Memory B cell (primary cell): ENCODE measurements around the gene MIGA2.
A peak's percentile ranks its signal among the peaks of the same experiment; 100 is the strongest.

Source experiments
- ATAC-seq: fragments of 150-1000 bp; cut with Tn5 transposase; 2 replicates; pipeline ENCODE4 v1.10.0; 2021; ENCODE audit warnings: low read depth, mild to moderate bottlenecking, moderate library complexity
- DNase-seq, 2 donors: peaks; one replicate each; pipeline ENCODE4 v3.0.0; 2022; ENCODE audit warnings: low spot score in 2 of 2
- H3K27ac Mint-ChIP-seq: one replicate; pipeline ENCODE4 v1.8.0; 2022; ENCODE audit warnings: mild to moderate bottlenecking, moderate library complexity, mixed read lengths
- H3K27me3 Mint-ChIP-seq: one replicate; pipeline ENCODE4 v1.8.0; 2022; ENCODE audit warnings: mixed read lengths
- H3K36me3 Mint-ChIP-seq: one replicate; pipeline ENCODE4 v1.8.0; 2022; ENCODE audit warnings: mild to moderate bottlenecking, mixed read lengths
- H3K4me1 Mint-ChIP-seq: one replicate; pipeline ENCODE4 v1.8.0; 2022; ENCODE audit warnings: mixed read lengths
- H3K4me3 Mint-ChIP-seq: one replicate; pipeline ENCODE4 v1.8.0; 2022; ENCODE audit warnings: mild to moderate bottlenecking, moderate library complexity, mixed read lengths
- H3K9me3 Mint-ChIP-seq: one replicate; pipeline ENCODE4 v1.8.0; 2022; ENCODE audit warnings: mixed read lengths

The MIGA2 gene

GRCh38 chr9:129100383-129101169, 64.2 kb downstream of the MIGA2 start:
- Mint-ChIP-seq H3K27ac (no peak overlapping the region), H3K36me3 (no peaks in the 10 kb centered on the region), H3K27me3 (peaks cover 2% of the 10 kb centered on the region), H3K4me3 (no peak overlapping the region), H3K4me1 (peaks cover 2% of the 10 kb centered on the region), H3K9me3 (no peaks in the 10 kb centered on the region)
- DNase-seq, result no peak
- no peak for ATAC-seq

GRCh38 chr9:129101279-129101678, 64.9 kb downstream of the MIGA2 start:
- H3K27ac Mint-ChIP-seq, result no peak overlapping the region
- H3K4me3 Mint-ChIP-seq, result no peak overlapping the region
- DNase-seq, result no peak
- H3K36me3 Mint-ChIP-seq, result no peaks in the 10 kb centered on the region
- peaks cover 2% of the 10 kb centered on the region for H3K27me3 Mint-ChIP-seq
- H3K4me1 Mint-ChIP-seq, result peaks cover 2% of the 10 kb centered on the region
- no peaks in the 10 kb centered on the region for H3K9me3 Mint-ChIP-seq
- no peak for ATAC-seq

- Mint-ChIP-seq H3K9me3 (no peaks in the 10 kb centered on the region), H3K27ac (no peak overlapping the region), H3K4me3 (no peak overlapping the region), H3K4me1 (peaks cover 2% of the 10 kb centered on the region), H3K36me3 (no peaks in the 10 kb centered on the region), H3K27me3 (peaks cover 2% of the 10 kb centered on the region)
- ATAC-seq (no peak), DNase-seq (no peak)
These were observed 65.7 kb downstream of the MIGA2 start for GRCh38 chr9:129102095-129102525.

GRCh38 chr9:129102791-129103594, 66.6 kb downstream of the MIGA2 start:
- Mint-ChIP-seq H3K4me3 (no peak overlapping the region), H3K9me3 (no peaks in the 10 kb centered on the region), H3K36me3 (no peaks in the 10 kb centered on the region), H3K27me3 (peaks cover 2% of the 10 kb centered on the region), H3K4me1 (peaks cover 2% of the 10 kb centered on the region), H3K27ac (no peak overlapping the region)
- DNase-seq (no peak), ATAC-seq (peak; percentile 68)

- peaks cover 2% of the 10 kb centered on the region for H3K4me1 Mint-ChIP-seq
- H3K9me3 Mint-ChIP-seq, result no peaks in the 10 kb centered on the region
- H3K36me3 Mint-ChIP-seq, result no peaks in the 10 kb centered on the region
- H3K4me3 Mint-ChIP-seq, result no peak overlapping the region
- H3K27ac Mint-ChIP-seq, result no peak overlapping the region
- no peak for DNase-seq
- no peak for ATAC-seq
- H3K27me3 Mint-ChIP-seq, result peaks cover 2% of the 10 kb centered on the region
These were observed 67.2 kb downstream of the MIGA2 start for GRCh38 chr9:129103595-129103965.

- DNase-seq (no peak), ATAC-seq (no peak)
- peaks cover 2% of the 10 kb centered on the region for H3K4me1 Mint-ChIP-seq
- no peaks in the 10 kb centered on the region for H3K9me3 Mint-ChIP-seq
- H3K36me3 Mint-ChIP-seq, result no peaks in the 10 kb centered on the region
- peaks cover 2% of the 10 kb centered on the region for H3K27me3 Mint-ChIP-seq
- no peak overlapping the region for H3K4me3 Mint-ChIP-seq
- H3K27ac Mint-ChIP-seq, result no peak overlapping the region
These were observed 67.6 kb downstream of the MIGA2 start for GRCh38 chr9:129104051-129104450.

- DNase-seq (no peak), ATAC-seq (no peak)
- H3K27me3 Mint-ChIP-seq, result no peaks in the 10 kb centered on the region
- peaks cover 5% of the 10 kb centered on the region for H3K4me1 Mint-ChIP-seq
- no peak overlapping the region for H3K27ac Mint-ChIP-seq
- H3K36me3 Mint-ChIP-seq, result no peaks in the 10 kb centered on the region
- H3K4me3 Mint-ChIP-seq, result no peak overlapping the region
- no peaks in the 10 kb centered on the region for H3K9me3 Mint-ChIP-seq
These were observed 69.7 kb downstream of the MIGA2 start for GRCh38 chr9:129105857-129106694.

GRCh38 chr9:129107651-129108050, 71.2 kb downstream of the MIGA2 start:
- H3K4me3 Mint-ChIP-seq, result no peak overlapping the region
- no peaks in the 10 kb centered on the region for H3K27me3 Mint-ChIP-seq
- H3K36me3 Mint-ChIP-seq, result no peaks in the 10 kb centered on the region
- no peak overlapping the region for H3K27ac Mint-ChIP-seq
- ATAC-seq (no peak), DNase-seq (no peak)
- peaks cover 10% of the 10 kb centered on the region for H3K4me1 Mint-ChIP-seq
- H3K9me3 Mint-ChIP-seq, result no peaks in the 10 kb centered on the region

GRCh38 chr9:129108083-129108804, 71.8 kb downstream of the MIGA2 start:
- peak overlapping the region; percentile 90 for H3K4me3 Mint-ChIP-seq

GRCh38 chr9:129108805-129109536, 72.5 kb downstream of the MIGA2 start:
- no peak overlapping the region for H3K27ac Mint-ChIP-seq
- DNase-seq, result no peak

More at GRCh38 chr9:129108083-129108804, 71.8 kb downstream of the MIGA2 start:
- DNase-seq (no peak), ATAC-seq (no peak)
- no peaks in the 10 kb centered on the region for H3K9me3 Mint-ChIP-seq
- H3K36me3 Mint-ChIP-seq, result no peaks in the 10 kb centered on the region
- no peak overlapping the region for H3K27ac Mint-ChIP-seq
- H3K4me1 Mint-ChIP-seq, result peaks cover 10% of the 10 kb centered on the region
- H3K27me3 Mint-ChIP-seq, result no peaks in the 10 kb centered on the region

GRCh38 chr9:129109537-129109903, 73.1 kb downstream of the MIGA2 start:
- Mint-ChIP-seq H3K9me3 (no peaks in the 10 kb centered on the region), H3K27ac (no peak overlapping the region), H3K27me3 (no peaks in the 10 kb centered on the region), H3K4me3 (peak overlapping the region; percentile 90), H3K4me1 (peaks cover 10% of the 10 kb centered on the region), H3K36me3 (no peaks in the 10 kb centered on the region)
- DNase-seq, result peak in 1 of 2 donors; percentile 29
- ATAC-seq, result no peak

More at GRCh38 chr9:129108805-129109536, 72.5 kb downstream of the MIGA2 start:
- Mint-ChIP-seq H3K4me1 (peaks cover 10% of the 10 kb centered on the region), H3K36me3 (no peaks in the 10 kb centered on the region), H3K9me3 (no peaks in the 10 kb centered on the region), H3K4me3 (peak overlapping the region; percentile 90), H3K27me3 (no peaks in the 10 kb centered on the region)
- no peak for ATAC-seq

GRCh38 chr9:129109952-129110739, 73.7 kb downstream of the MIGA2 start:
- DNase-seq, result peak in 1 of 2 donors; percentile 38
- Mint-ChIP-seq H3K27me3 (no peaks in the 10 kb centered on the region), H3K4me3 (peak overlapping the region; percentile 92), H3K27ac (peak overlapping the region; percentile 91), H3K36me3 (no peaks in the 10 kb centered on the region), H3K9me3 (no peaks in the 10 kb centered on the region), H3K4me1 (peaks cover 10% of the 10 kb centered on the region)
- no peak for ATAC-seq
